Body of pancreas (tissue), 4 donors: ENCODE data around the gene MAMDC2. TPM values are rescaled to one million over a fixed set of nuclear protein-coding genes. Genes with fewer than 3 reads are reported as not detected.

Source experiments
- ATAC-seq: fragments of 150-250 bp; one replicate; pipeline ENCODE4 v1.9.1; 2016
- DNase-seq, 4 donors: peaks; one replicate each; pipeline ENCODE4 v3.0.0-alpha.2; 2019
- H3K27ac ChIP-seq, 4 donors: fragments of 200-600 bp; sonication (generic); 1 replicate in 3 of 4; 2 replicates in 1 of 4; pipeline versions ENCODE4 v1.5.1 to v1.6.1; 2016 to 2019; ENCODE audit warnings: mild to moderate bottlenecking in 1 of 4, mixed read lengths in 1 of 4, moderate library complexity in 1 of 4
- H3K27me3 ChIP-seq, 2 donors: fragments of 200-600 bp; sonication (generic); one replicate each; pipeline ENCODE4 v1.6.0; 2016; ENCODE audit warnings: mild to moderate bottlenecking in 1 of 2
- H3K36me3 ChIP-seq, 2 donors: fragments of 200-600 bp; sonication (generic); replicated peaks in 1 of 2; 2 replicates each; pipeline ENCODE4 v1.5.1; 2016; ENCODE audit warnings: low read depth in 2 of 2; ENCODE audit not compliant: insufficient read depth in 1 of 2
- H3K4me1 ChIP-seq: fragments of 200-600 bp; sonication (generic); one replicate; pipeline ENCODE4 v1.6.0; 2016
- H3K4me3 ChIP-seq, 2 donors: fragments of 200-600 bp; sonication (generic); 1 replicate in 1 of 2; 2 replicates in 1 of 2; pipeline ENCODE4 v1.5.1; 2016 to 2019
- H3K9me3 ChIP-seq, 3 donors: fragments of 200-600 bp; sonication (generic); 1 replicate in 2 of 3; 2 replicates in 1 of 3; pipeline ENCODE4 v1.5.1; 2016
- CTCF ChIP-seq, 7 experiments: fragments of 450-650 bp in 4 of 7; fragments of 200-600 bp in 3 of 7; sonication (generic) in 3 of 7; IDR thresholded peaks; one replicate each; pipeline ENCODE4 v1.5.1; 2016 to 2019; ENCODE audit warnings: antibody characterized with exemption in 7 of 7
- POLR2A ChIP-seq, 3 donors: fragments of 450-650 bp; IDR thresholded peaks; one replicate each; pipeline ENCODE4 v1.6.1; 2016; ENCODE audit warnings: antibody characterized with exemption in 3 of 3, mild to moderate bottlenecking in 2 of 3
- WGBS, 2 donors: methylation state at CpG; one replicate each; pipeline ENCODE4 v1.1.5; 2017; 5-methylcytosine and 5-hydroxymethylcytosine counted together
- intact Hi-C: fragments of 100-400 bp; cut with DNase I; formaldehyde crosslinking; loops from one replicate; pipeline ENCODE4 v1.15.1; 2023
- total RNA-seq, 2 donors: library from RNA; depleted of rRNA; stranded (reverse); fragments of >200 nt; gene quantifications; one replicate each; pipeline ENCODE4 v1.1.0, GENCODE V29; 2016

Gene MAMDC2
- total RNA-seq, 2 donors from 2014 or later = 4.0 to 17.1 TPM

- Histone ChIP-seq H3K27me3 (no peaks in the 10 kb centered on the region), H3K36me3 (no peaks in the 10 kb centered on the region), H3K27ac (no peak overlapping the region), H3K4me3 (no peak overlapping the region), H3K4me1 (peaks cover 4% of the 10 kb centered on the region), H3K9me3 (no peaks in the 10 kb centered on the region)
- DNase-seq (no peak), ATAC-seq (no peak)
- intact Hi-C loops = no loop called here
- TF ChIP-seq CTCF (IDR thresholded peaks at IDR 0.05) (no peak), POLR2A (IDR thresholded peaks at IDR 0.05) (no peak)
- WGBS, 2 donors = 94 to 100% methylated on average over 1 of the region's 1 CpG
These were observed 44.3 kb upstream of the MAMDC2 start for GRCh38 chr9:69999315-69999714.

- no peaks in the 10 kb centered on the region for H3K36me3 ChIP-seq
- H3K27ac ChIP-seq = no peak overlapping the region
- no peaks in the 10 kb centered on the region for H3K9me3 ChIP-seq
- no peak overlapping the region for H3K4me3 ChIP-seq
- no peaks in the 10 kb centered on the region for H3K4me1 ChIP-seq
- no peak for ATAC-seq
- 69 to 78% methylated on average over 3 of the region's 3 CpGs for WGBS, 2 donors
- no peaks in the 10 kb centered on the region for H3K27me3 ChIP-seq
- DNase-seq = no peak
- no peak for TF ChIP-seq CTCF (IDR thresholded peaks at IDR 0.05)
- TF ChIP-seq POLR2A (IDR thresholded peaks at IDR 0.05) = no peak
- intact Hi-C loops = no loop called here
These were observed 43.2 kb upstream of the MAMDC2 start for GRCh38 chr9:70000469-70000868.

GRCh38 chr9:70003901-70004714 is 39.5 kb upstream of the MAMDC2 start:
- intact Hi-C loops = no loop called here
- 62 to 67% methylated on average over 2 of the region's 2 CpGs for WGBS, 2 donors
- no peak overlapping the region for H3K27ac ChIP-seq
- H3K27me3 ChIP-seq = no peaks in the 10 kb centered on the region
- no peaks in the 10 kb centered on the region for H3K4me1 ChIP-seq
- H3K9me3 ChIP-seq = no peaks in the 10 kb centered on the region
- ATAC-seq (no peak), DNase-seq (no peak)
- H3K36me3 ChIP-seq = no peaks in the 10 kb centered on the region
- TF ChIP-seq CTCF (IDR thresholded peaks at IDR 0.05) = no peak
- TF ChIP-seq POLR2A (IDR thresholded peaks at IDR 0.05) = no peak
- no peak overlapping the region for H3K4me3 ChIP-seq

- no peak for TF ChIP-seq CTCF (IDR thresholded peaks at IDR 0.05)
- TF ChIP-seq POLR2A (IDR thresholded peaks at IDR 0.05) = no peak
- no peak for DNase-seq
- peaks cover 6% of the 10 kb centered on the region for H3K4me1 ChIP-seq
- no peaks in the 10 kb centered on the region for H3K36me3 ChIP-seq
- H3K27me3 ChIP-seq = no peaks in the 10 kb centered on the region
- no peak overlapping the region for H3K4me3 ChIP-seq
- no peak overlapping the region for H3K27ac ChIP-seq
- no peaks in the 10 kb centered on the region for H3K9me3 ChIP-seq
- no peak for ATAC-seq
- WGBS, 2 donors = 46 to 62% methylated on average over 3 of the region's 3 CpGs
- intact Hi-C loops = no loop called here
These were observed 37.3 kb upstream of the MAMDC2 start for GRCh38 chr9:70006306-70006705.

GRCh38 chr9:70007831-70008230 is 35.8 kb upstream of the MAMDC2 start:
- no peaks in the 10 kb centered on the region for H3K36me3 ChIP-seq
- H3K27me3 ChIP-seq = no peaks in the 10 kb centered on the region
- peaks cover 6% of the 10 kb centered on the region for H3K4me1 ChIP-seq
- ATAC-seq (no peak), DNase-seq (no peak)
- no peaks in the 10 kb centered on the region for H3K9me3 ChIP-seq
- intact Hi-C loops = no loop called here
- WGBS, 2 donors = 33 to 46% methylated on average over 2 of the region's 2 CpGs
- no peak overlapping the region for H3K4me3 ChIP-seq
- H3K27ac ChIP-seq = no peak overlapping the region
- TF ChIP-seq POLR2A (IDR thresholded peaks at IDR 0.05) (no peak), CTCF (IDR thresholded peaks at IDR 0.05) (no peak)
